ENCODE data around the gene B3GNT7.

The B3GNT7 gene

GRCh38 chr2:231431606-231432005 is 36.1 kb downstream of the B3GNT7 start:
- ATAC-seq (ENCODE audit: low read depth): no peak
- Histone ChIP-seq H3K4me3 (ENCODE audit: severe bottlenecking) (no peak overlapping the region), H3K4me1 (ENCODE audit: insufficient read depth, poor library complexity, severe bottlenecking) (no peaks in the 10 kb centered on the region), H3K27ac (ENCODE audit: poor library complexity, severe bottlenecking) (no peak overlapping the region), H3K9me3 (ENCODE audit: severe bottlenecking) (no peaks in the 10 kb centered on the region), H3K36me3 (ENCODE audit: low read depth) (no peaks in the 10 kb centered on the region), H3K27me3 (ENCODE audit: insufficient read depth, poor library complexity, severe bottlenecking) (no peaks in the 10 kb centered on the region)
- no peak for DNase-seq (ENCODE audit: low spot score)
- no peak for TF ChIP-seq CTCF (IDR thresholded peaks at IDR 0.05; ENCODE audit: poor library complexity, severe bottlenecking)

- Histone ChIP-seq H3K27ac (ENCODE audit: poor library complexity, severe bottlenecking) (no peak overlapping the region), H3K4me3 (ENCODE audit: severe bottlenecking) (no peak overlapping the region), H3K4me1 (ENCODE audit: insufficient read depth, poor library complexity, severe bottlenecking) (no peaks in the 10 kb centered on the region), H3K36me3 (ENCODE audit: low read depth) (no peaks in the 10 kb centered on the region), H3K27me3 (ENCODE audit: insufficient read depth, poor library complexity, severe bottlenecking) (no peaks in the 10 kb centered on the region), H3K9me3 (ENCODE audit: severe bottlenecking) (no peaks in the 10 kb centered on the region)
- no peak for TF ChIP-seq CTCF (IDR thresholded peaks at IDR 0.05; ENCODE audit: poor library complexity, severe bottlenecking)
- no peak for DNase-seq (ENCODE audit: low spot score)
- no peak for ATAC-seq (ENCODE audit: low read depth)
These were observed 38.5 kb downstream of the B3GNT7 start for GRCh38 chr2:231433990-231434389.

- ATAC-seq (ENCODE audit: low read depth): no peak
- no peaks in the 10 kb centered on the region for H3K27me3 ChIP-seq (ENCODE audit: insufficient read depth, poor library complexity, severe bottlenecking)
- H3K36me3 ChIP-seq (ENCODE audit: low read depth): no peaks in the 10 kb centered on the region
- H3K4me1 ChIP-seq (ENCODE audit: insufficient read depth, poor library complexity, severe bottlenecking): no peaks in the 10 kb centered on the region
- H3K9me3 ChIP-seq (ENCODE audit: severe bottlenecking): no peaks in the 10 kb centered on the region
- no peak for DNase-seq (ENCODE audit: low spot score)
- no peak for TF ChIP-seq CTCF (IDR thresholded peaks at IDR 0.05; ENCODE audit: poor library complexity, severe bottlenecking)
- no peak overlapping the region for H3K4me3 ChIP-seq (ENCODE audit: severe bottlenecking)
- no peak overlapping the region for H3K27ac ChIP-seq (ENCODE audit: poor library complexity, severe bottlenecking)
These were observed 41.4 kb downstream of the B3GNT7 start for GRCh38 chr2:231436957-231437356.

- no peak for TF ChIP-seq CTCF (IDR thresholded peaks at IDR 0.05; ENCODE audit: poor library complexity, severe bottlenecking)
- Histone ChIP-seq H3K4me1 (ENCODE audit: insufficient read depth, poor library complexity, severe bottlenecking) (no peaks in the 10 kb centered on the region), H3K27me3 (ENCODE audit: insufficient read depth, poor library complexity, severe bottlenecking) (no peaks in the 10 kb centered on the region), H3K36me3 (ENCODE audit: low read depth) (peaks cover 22% of the 10 kb centered on the region), H3K9me3 (ENCODE audit: severe bottlenecking) (no peaks in the 10 kb centered on the region), H3K27ac (ENCODE audit: poor library complexity, severe bottlenecking) (no peak overlapping the region), H3K4me3 (ENCODE audit: severe bottlenecking) (no peak overlapping the region)
- DNase-seq (ENCODE audit: low spot score): no peak
- ATAC-seq (ENCODE audit: low read depth): no peak
These were observed 54.1 kb downstream of the B3GNT7 start for GRCh38 chr2:231449503-231450054.

- no peak for ATAC-seq (ENCODE audit: low read depth)
- no peaks in the 10 kb centered on the region for H3K4me1 ChIP-seq (ENCODE audit: insufficient read depth, poor library complexity, severe bottlenecking)
- TF ChIP-seq CTCF (IDR thresholded peaks at IDR 0.05; ENCODE audit: poor library complexity, severe bottlenecking): no peak
- H3K27me3 ChIP-seq (ENCODE audit: insufficient read depth, poor library complexity, severe bottlenecking): no peaks in the 10 kb centered on the region
- no peak for DNase-seq (ENCODE audit: low spot score)
- no peak overlapping the region for H3K4me3 ChIP-seq (ENCODE audit: severe bottlenecking)
- no peak overlapping the region for H3K27ac ChIP-seq (ENCODE audit: poor library complexity, severe bottlenecking)
- no peaks in the 10 kb centered on the region for H3K9me3 ChIP-seq (ENCODE audit: severe bottlenecking)
- peaks cover 32% of the 10 kb centered on the region for H3K36me3 ChIP-seq (ENCODE audit: low read depth)
These were observed 55.1 kb downstream of the B3GNT7 start for GRCh38 chr2:231450548-231450989.
